HG03469 (cell line): ENCODE results near the gene RBP5.

Experiments
- ATAC-seq: cut with Tn5 transposase; IDR thresholded peaks from one replicate; pipeline ENCODE4 v1.9.1; 2021; ENCODE audit warnings: mild to moderate bottlenecking, moderate library complexity, moderate number of reproducible peaks; ENCODE audit not compliant: unreplicated experiment

The RBP5 gene

GRCh38 chr12:7076493-7076892 is 52.2 kb downstream of the RBP5 start:
- ATAC-seq, result no peak

GRCh38 chr12:7075939-7076338 is 52.8 kb downstream of the RBP5 start:
- ATAC-seq, result no peak

GRCh38 chr12:7075518-7075917 is 53.2 kb downstream of the RBP5 start:
- no peak for ATAC-seq

GRCh38 chr12:7073946-7074345 is 54.7 kb downstream of the RBP5 start:
- no peak for ATAC-seq
